Bronchial epithelial cell (primary cell): ENCODE results near the gene UNG. TPM values are rescaled to one million over a fixed set of nuclear protein-coding genes. Genes with fewer than 3 reads are reported as not detected.

Experiments
- DNase-seq: peaks from one replicate; pipeline ENCODE4 v3.0.0-alpha.2; 2010; ENCODE audit warnings: low read depth
- FAIRE-seq: peaks from 2 replicates; lab custom pipeline; 2011; peaks lifted over from hg19 to GRCh38; lab: Jason Lieb, UNC
- H3K27me3 ChIP-seq: 2 replicates; pipeline ENCODE4 v1.5.1; 2011; ENCODE audit warnings: low read length; ENCODE audit not compliant: control insufficient read depth, insufficient read depth
- H3K36me3 ChIP-seq: 2 replicates; pipeline ENCODE4 v1.5.1; 2011; ENCODE audit warnings: low read length; ENCODE audit not compliant: control insufficient read depth, insufficient read depth
- H3K4me3 ChIP-seq: 2 replicates; pipeline ENCODE4 v1.5.1; 2011; ENCODE audit warnings: mild to moderate bottlenecking, low read depth, low read length, control low read depth
- CTCF ChIP-seq: IDR thresholded peaks from 2 replicates; pipeline ENCODE4 v1.5.1; 2011; ENCODE audit warnings: mild to moderate bottlenecking, moderate library complexity, low read length, control low read depth, inconsistent platforms; ENCODE audit not compliant: insufficient read depth, severe bottlenecking
- total RNA-seq: library from RNA; depleted of rRNA; stranded (reverse); fragments of >200 nt; gene quantifications from 2 replicates; pipeline ENCODE4 v1.2.1, GENCODE V29; 2014

Gene UNG
- total RNA-seq, 1 donor from 2014 or later: 24.2 TPM

DNA sequence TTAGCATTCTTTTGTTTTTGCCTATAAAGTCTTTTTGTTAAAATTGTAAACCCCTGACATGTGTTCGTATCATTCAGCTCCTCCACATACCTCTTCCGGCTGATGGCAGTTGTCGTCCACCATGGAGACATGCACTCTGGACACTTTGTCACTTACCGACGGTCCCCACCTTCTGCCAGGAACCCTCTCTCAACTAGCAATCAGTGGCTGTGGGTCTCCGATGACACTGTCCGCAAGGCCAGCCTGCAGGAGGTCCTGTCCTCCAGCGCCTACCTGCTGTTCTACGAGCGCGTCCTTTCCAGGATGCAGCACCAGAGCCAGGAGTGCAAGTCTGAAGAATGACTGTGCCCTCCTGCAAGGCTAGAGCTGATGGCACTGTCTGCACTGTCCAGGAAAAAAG lies 11.8 kb upstream of the UNG start:
- Histone ChIP-seq H3K27me3 (no peaks in the 10 kb centered on the region), H3K36me3 (peaks cover 19% of the 10 kb centered on the region), H3K4me3 (no peak overlapping the region)
- no peak for TF ChIP-seq CTCF
- FAIRE-seq (no peak), DNase-seq (no peak)

DNA sequence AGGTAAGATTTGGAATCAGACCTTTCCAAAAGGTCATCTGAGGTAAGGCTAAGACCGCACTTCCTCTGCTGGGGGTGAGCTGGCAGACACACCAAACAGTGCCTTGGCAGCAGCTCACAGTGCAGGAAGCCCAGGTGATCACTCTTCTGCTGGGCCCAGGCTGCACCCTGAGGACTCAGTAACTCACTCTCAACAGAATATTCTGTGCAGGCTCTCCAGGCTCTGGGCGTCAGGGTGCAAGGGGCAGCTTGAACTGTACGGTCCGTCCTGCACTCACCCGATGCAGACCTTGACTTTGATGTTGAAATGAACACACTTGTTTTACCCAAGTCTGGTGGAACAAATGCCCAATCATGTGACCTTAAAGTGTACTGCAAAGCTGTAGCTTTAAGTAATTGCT lies 10.1 kb upstream of the UNG start:
- H3K27me3 ChIP-seq: no peaks in the 10 kb centered on the region
- FAIRE-seq: no peak
- peaks cover 19% of the 10 kb centered on the region for H3K36me3 ChIP-seq
- no peak for TF ChIP-seq CTCF
- DNase-seq: no peak
- H3K4me3 ChIP-seq: no peak overlapping the region

GRCh38 chr12:109088818-109089217 lies 8.6 kb upstream of the UNG start:
- TF ChIP-seq CTCF: no peak
- Histone ChIP-seq H3K36me3 (peaks cover 15% of the 10 kb centered on the region), H3K4me3 (no peak overlapping the region), H3K27me3 (no peaks in the 10 kb centered on the region)
- DNase-seq: no peak
- FAIRE-seq: no peak

DNA sequence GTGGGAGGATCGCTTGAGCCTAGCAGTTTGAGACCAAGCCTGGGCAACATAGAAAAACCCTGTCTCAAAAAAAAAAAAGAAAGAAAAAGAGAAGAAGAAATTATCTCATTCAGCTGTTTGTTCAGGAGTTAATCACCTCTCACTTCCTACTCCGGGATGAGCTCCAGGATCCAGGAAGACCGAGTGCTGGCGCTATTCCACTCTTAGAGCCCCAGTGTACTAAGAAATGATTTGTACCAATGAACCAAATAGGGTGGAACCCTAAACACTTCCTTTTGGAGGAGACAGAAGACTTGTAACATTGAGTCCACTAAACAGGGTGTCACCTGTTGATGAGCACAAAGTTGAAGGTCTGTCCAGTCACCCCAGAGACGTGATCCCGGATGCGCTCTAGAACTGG lies 7.7 kb upstream of the UNG start:
- no peak for DNase-seq
- no peak for FAIRE-seq
- H3K4me3 ChIP-seq: no peak overlapping the region
- TF ChIP-seq CTCF: no peak
- peaks cover 15% of the 10 kb centered on the region for H3K36me3 ChIP-seq
- H3K27me3 ChIP-seq: no peaks in the 10 kb centered on the region

DNA sequence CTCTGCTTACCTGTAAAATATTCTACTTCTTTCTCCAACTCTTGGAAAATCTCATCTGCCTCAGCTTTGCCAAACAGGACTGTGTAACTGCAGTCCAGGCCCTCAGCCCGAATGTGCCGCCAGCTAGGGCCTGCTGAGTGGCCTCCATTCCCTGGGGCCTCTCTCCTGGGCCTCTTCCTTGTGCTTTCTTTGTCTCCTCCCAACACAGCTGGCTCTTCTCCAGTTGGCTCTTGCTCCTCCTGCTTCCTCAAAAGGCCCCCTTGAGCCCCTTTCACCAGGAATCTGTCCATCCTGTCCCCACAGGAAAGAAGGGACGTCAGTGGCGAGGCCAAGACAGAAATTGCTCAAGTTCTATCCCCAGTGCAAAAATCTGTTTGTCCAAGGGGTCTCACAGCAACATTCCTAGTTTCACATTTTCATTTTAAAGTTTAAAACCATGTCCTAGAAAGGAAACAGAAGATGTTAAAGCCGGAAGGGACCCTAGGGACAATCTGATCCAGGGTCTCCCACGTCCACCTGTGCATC lies 4.8 kb upstream of the UNG start:
- Histone ChIP-seq H3K36me3 (peaks cover 10% of the 10 kb centered on the region), H3K27me3 (no peaks in the 10 kb centered on the region), H3K4me3 (peak overlapping the region; percentile 54)
- FAIRE-seq (no peak), DNase-seq (no peak)
- no peak for TF ChIP-seq CTCF

GRCh38 chr12:109093022-109093918 lies 4.1 kb upstream of the UNG start, which contains the start of gene ALKBH2:
TSS of gene ALKBH2 (minus strand) at chr12:109093472. CDS start at chr12:109092786, 686 bp downstream.
- H3K36me3 ChIP-seq: peaks cover 10% of the 10 kb centered on the region
- peak; percentile 75 for DNase-seq
- peak within 1 kb of the TSS; percentile 54 for H3K4me3 ChIP-seq
- H3K27me3 ChIP-seq: no peaks in the 10 kb centered on the region
- TF ChIP-seq CTCF: peak; percentile 100
- peak; percentile 40 for FAIRE-seq
